Mononuclear cell (primary cell): ENCODE measurements around the gene KTI12. TPM values are rescaled to one million over a fixed set of nuclear protein-coding genes. Genes with fewer than 3 reads are reported as not detected.

Source experiments
- total RNA-seq: library from RNA; depleted of rRNA; stranded (reverse); fragments of >200 nt; gene quantifications from one replicate; pipeline ENCODE4 v1.2.3, GENCODE V29; 2012

KTI12 gene
- total RNA-seq, 1 donor = 19.6 TPM

Other genes with a start within 250 kb of the KTI12 start
- gene NRDC, start 155.1 kb downstream of the KTI12 start, total RNA-seq = 36.2 TPM
- gene RAB3B, start 43.1 kb downstream of the KTI12 start, total RNA-seq = under 0.01 TPM
- 24.7 TPM for gene TXNDC12, start 21.4 kb upstream of the KTI12 start, total RNA-seq
- 71.0 TPM for gene BTF3L4, start 22.5 kb upstream of the KTI12 start, total RNA-seq
- 6.6 TPM for gene ZFYVE9, start 108.3 kb upstream of the KTI12 start, total RNA-seq